ENCODE data around the gene LGR5.
A peak's percentile ranks its signal among the peaks of the same experiment; 100 is the strongest.

DNA sequence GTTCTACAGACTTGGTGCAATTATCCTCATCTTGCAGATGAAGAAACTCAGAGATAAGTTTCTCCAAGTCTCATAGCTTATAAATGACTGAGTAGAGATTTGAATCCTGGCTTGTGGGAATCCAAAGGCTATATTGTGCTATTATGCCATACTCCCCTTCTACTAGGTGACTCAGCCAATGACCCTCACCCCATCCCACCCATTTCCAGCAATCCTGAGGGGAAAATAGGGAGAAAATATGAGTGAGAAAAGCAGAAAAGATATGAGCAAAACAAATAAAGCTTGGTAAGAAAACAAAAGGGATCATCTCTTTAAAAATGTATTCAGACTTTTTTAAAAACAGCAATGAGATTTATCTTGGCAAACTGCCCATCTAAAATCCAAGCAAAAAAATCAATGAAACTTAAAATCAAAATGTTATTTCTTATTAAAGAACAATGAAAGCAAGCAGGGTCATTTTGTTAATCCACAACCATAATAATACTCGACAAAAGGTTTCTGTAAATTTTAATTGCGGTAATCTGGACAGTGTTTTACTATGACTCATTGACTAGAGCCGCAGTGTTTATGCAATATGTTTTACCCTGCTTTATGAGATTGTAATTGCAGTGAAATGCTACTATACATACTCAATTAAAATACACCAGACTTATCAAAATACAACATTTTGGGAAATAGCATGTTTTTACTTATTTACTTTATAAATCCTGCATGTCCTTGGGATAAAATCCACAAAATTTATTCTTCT lies 13.1 kb upstream of the LGR5 start:
- TF ChIP-seq ZNF197 (CRISPR knock-in tag; IDR thresholded peaks at IDR 0.05; ENCODE audit: low read depth) (no peak), SPI1 (IDR thresholded peaks at IDR 0.05; ENCODE audit: borderline replicate concordance, low read depth, low read length) (no peak), NFIC (IDR thresholded peaks at IDR 0.05) (0 out of 2 replicates have a peak, but pooled peaks have one; percentile 7), GABPB2 (CRISPR knock-in tag; conservative IDR thresholded peaks at IDR 0.05) (no peak), SMAD1 (IDR thresholded peaks at IDR 0.05; ENCODE audit: low read depth, low read length, partially characterized antibody) (no peak), LEF1 (IDR thresholded peaks at IDR 0.05) (no peak), STAG1 (CRISPR knock-in tag; IDR thresholded peaks at IDR 0.05; ENCODE audit: borderline replicate concordance) (no peak), POLR2A (conservative IDR thresholded peaks at IDR 0.05) (no peak), FUS (optimal IDR thresholded peaks at IDR 0.05; ENCODE audit: low read depth, low read length) (no peak), SRF (CRISPR knock-in tag; IDR thresholded peaks at IDR 0.05) (no peak)
- TF ChIP-seq, protein P1, sequence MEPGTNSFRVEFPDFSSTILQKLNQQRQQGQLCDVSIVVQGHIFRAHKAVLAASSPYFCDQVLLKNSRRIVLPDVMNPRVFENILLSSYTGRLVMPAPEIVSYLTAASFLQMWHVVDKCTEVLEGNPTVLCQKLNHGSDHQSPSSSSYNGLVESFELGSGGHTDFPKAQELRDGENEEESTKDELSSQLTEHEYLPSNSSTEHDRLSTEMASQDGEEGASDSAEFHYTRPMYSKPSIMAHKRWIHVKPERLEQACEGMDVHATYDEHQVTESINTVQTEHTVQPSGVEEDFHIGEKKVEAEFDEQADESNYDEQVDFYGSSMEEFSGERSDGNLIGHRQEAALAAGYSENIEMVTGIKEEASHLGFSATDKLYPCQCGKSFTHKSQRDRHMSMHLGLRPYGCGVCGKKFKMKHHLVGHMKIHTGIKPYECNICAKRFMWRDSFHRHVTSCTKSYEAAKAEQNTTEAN (CRISPR knock-in tag; IDR thresholded peaks at IDR 0.05): no peak
- TF ChIP-seq, protein P2, sequence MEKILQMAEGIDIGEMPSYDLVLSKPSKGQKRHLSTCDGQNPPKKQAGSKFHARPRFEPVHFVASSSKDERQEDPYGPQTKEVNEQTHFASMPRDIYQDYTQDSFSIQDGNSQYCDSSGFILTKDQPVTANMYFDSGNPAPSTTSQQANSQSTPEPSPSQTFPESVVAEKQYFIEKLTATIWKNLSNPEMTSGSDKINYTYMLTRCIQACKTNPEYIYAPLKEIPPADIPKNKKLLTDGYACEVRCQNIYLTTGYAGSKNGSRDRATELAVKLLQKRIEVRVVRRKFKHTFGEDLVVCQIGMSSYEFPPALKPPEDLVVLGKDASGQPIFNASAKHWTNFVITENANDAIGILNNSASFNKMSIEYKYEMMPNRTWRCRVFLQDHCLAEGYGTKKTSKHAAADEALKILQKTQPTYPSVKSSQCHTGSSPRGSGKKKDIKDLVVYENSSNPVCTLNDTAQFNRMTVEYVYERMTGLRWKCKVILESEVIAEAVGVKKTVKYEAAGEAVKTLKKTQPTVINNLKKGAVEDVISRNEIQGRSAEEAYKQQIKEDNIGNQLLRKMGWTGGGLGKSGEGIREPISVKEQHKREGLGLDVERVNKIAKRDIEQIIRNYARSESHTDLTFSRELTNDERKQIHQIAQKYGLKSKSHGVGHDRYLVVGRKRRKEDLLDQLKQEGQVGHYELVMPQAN (IDR thresholded peaks at IDR 0.05; ENCODE audit: borderline replicate concordance): no peak

Data from K562 (cell line).